ENCODE data around the gene STX18.

Gene STX18

DNA sequence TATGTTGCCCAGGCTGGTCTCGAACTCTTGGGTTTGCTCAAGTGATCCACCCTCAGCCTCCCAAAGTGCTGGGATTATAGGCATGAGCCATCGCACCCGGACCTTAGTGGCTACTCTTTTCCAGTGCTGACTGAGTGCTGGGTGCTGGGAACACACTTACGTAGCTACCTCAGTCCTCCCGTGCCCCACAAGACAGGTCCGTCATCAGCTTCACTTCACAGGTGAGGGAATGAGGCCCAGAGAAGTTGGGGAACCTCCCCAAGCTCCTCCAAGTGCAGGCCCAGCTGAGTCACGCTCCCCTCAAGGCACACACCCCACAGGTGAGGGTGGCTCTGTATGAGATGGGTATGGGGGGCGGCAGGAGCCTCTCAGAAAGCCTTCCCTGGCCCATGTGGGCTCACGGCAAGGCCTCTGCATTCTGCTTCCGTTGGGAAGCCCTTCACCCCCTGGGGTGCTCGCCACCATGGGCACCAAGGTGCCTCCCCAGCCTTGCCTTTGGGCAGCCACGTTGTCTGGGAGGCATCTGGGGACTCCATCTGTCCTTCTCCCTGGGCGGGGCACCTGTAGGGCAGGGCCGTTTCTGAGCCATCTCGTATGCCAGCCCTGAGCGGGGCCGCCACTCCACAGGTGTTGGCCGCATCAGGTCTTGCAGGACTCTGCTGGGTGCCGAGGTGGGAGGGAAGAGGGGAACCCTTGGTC lies 126.6 kb downstream of the STX18 start:
- H3K36me3 ChIP-seq (ENCODE audit: control insufficient read depth in 1 of 2, insufficient read depth in 2 of 2, low read length in 2 of 2) = peaks cover 40 to 51% of the 10 kb centered on the region in 2 experiments
- H3K18ac ChIP-seq (ENCODE audit: low read length) = no peak overlapping the region
- H3K23ac ChIP-seq (ENCODE audit: low read length) = no peak overlapping the region
- no peak overlapping the region for H3K9ac ChIP-seq (ENCODE audit: low read length)
- no peak overlapping the region for H2BK5ac ChIP-seq (ENCODE audit: low read depth, low read length, poor library complexity)
- H3K27me3 ChIP-seq (ENCODE audit: insufficient read depth, low read length) = no peaks in the 10 kb centered on the region
- no peak overlapping the region for H3K4me3 ChIP-seq (ENCODE audit: low read depth, low read length)
- no peak overlapping the region for H4K91ac ChIP-seq (ENCODE audit: low read depth, low read length)
- no peaks in the 10 kb centered on the region for H3K4me1 ChIP-seq (ENCODE audit: control insufficient read depth in 1 of 2, insufficient read depth in 2 of 2, low read length in 2 of 2)
- H3K79me1 ChIP-seq (ENCODE audit: low read length) = no peaks in the 10 kb centered on the region
- no peak overlapping the region for H2AK5ac ChIP-seq (ENCODE audit: low read length)
- H3K4me2 ChIP-seq (ENCODE audit: low read length) = no peak overlapping the region
- H3K9me3 ChIP-seq (ENCODE audit: insufficient read depth, low read depth, low read length) = peaks cover 7% of the 10 kb centered on the region
- no peak overlapping the region for H3K27ac ChIP-seq (ENCODE audit: low read depth, low read length)
- DNase-seq = no peak
- H2BK12ac ChIP-seq (ENCODE audit: low read length) = no peak overlapping the region
- no peak overlapping the region for H3K14ac ChIP-seq (ENCODE audit: low read length)
- H3K79me2 ChIP-seq (ENCODE audit: control insufficient read depth, insufficient read depth, low read length, poor library complexity) = no peaks in the 10 kb centered on the region
- H3K4ac ChIP-seq (ENCODE audit: low read depth, low read length) = no peak overlapping the region
- no peak overlapping the region for H4K12ac ChIP-seq (ENCODE audit: low read depth, low read length)
- H2BK120ac ChIP-seq (ENCODE audit: insufficient read depth, low read length, poor library complexity) = no peak overlapping the region
- H4K8ac ChIP-seq (ENCODE audit: low read depth, low read length) = no peak overlapping the region
- no peak overlapping the region for H2AFZ ChIP-seq (ENCODE audit: insufficient read depth, low read length, poor library complexity)
- no CpG with 5 or more reads among the region's 19 CpGs for WGBS (ENCODE audit: extremely low coverage, insufficient coverage, insufficient read length)

- Histone ChIP-seq H3K18ac (ENCODE audit: low read length) (no peak overlapping the region), H3K4me3 (ENCODE audit: low read depth, low read length) (no peak overlapping the region), H3K9me3 (ENCODE audit: insufficient read depth, low read depth, low read length) (peaks cover 7% of the 10 kb centered on the region), H3K36me3 (ENCODE audit: control insufficient read depth in 1 of 2, insufficient read depth in 2 of 2, low read length in 2 of 2) (peaks cover 35 to 48% of the 10 kb centered on the region in 2 experiments), H4K8ac (ENCODE audit: low read depth, low read length) (no peak overlapping the region), H3K27ac (ENCODE audit: low read depth, low read length) (no peak overlapping the region), H3K4me2 (ENCODE audit: low read length) (no peak overlapping the region), H2AFZ (ENCODE audit: insufficient read depth, low read length, poor library complexity) (no peak overlapping the region), H3K79me2 (ENCODE audit: control insufficient read depth, insufficient read depth, low read length, poor library complexity) (no peaks in the 10 kb centered on the region), H2AK5ac (ENCODE audit: low read length) (no peak overlapping the region), H2BK12ac (ENCODE audit: low read length) (no peak overlapping the region), H2BK120ac (ENCODE audit: insufficient read depth, low read length, poor library complexity) (no peak overlapping the region), H3K23ac (ENCODE audit: low read length) (no peak overlapping the region), H4K91ac (ENCODE audit: low read depth, low read length) (no peak overlapping the region), H3K27me3 (ENCODE audit: insufficient read depth, low read length) (no peaks in the 10 kb centered on the region), H3K9ac (ENCODE audit: low read length) (no peak overlapping the region), H3K79me1 (ENCODE audit: low read length) (no peaks in the 10 kb centered on the region), H3K4ac (ENCODE audit: low read depth, low read length) (no peak overlapping the region), H3K4me1 (ENCODE audit: control insufficient read depth in 1 of 2, insufficient read depth in 2 of 2, low read length in 2 of 2) (no peaks in the 10 kb centered on the region), H2BK5ac (ENCODE audit: low read depth, low read length, poor library complexity) (no peak overlapping the region), H4K12ac (ENCODE audit: low read depth, low read length) (no peak overlapping the region), H3K14ac (ENCODE audit: low read length) (no peak overlapping the region)
- no CpG with 5 or more reads among the region's 7 CpGs for WGBS (ENCODE audit: extremely low coverage, insufficient coverage, insufficient read length)
- no peak for DNase-seq
Observed at GRCh38 chr4:4413806-4414205, 128.0 kb downstream of the STX18 start.

DNA sequence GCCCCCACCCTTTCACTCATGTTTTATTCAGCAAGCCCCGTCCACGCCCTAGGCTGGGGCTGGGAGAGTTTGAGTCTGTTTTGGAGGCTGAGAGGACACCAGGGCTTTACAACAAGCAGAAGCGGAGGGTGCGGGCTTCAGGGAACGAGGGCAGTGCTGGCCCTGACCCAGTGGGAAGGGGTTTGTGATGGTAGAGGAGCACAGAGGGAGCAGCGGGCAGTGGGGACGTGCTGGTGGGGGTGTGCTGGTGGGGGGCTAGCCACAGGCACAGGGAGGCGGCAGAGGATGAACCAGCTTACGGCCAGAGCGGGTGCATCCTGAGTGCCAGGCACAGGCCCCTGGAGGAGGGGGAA lies 128.5 kb downstream of the STX18 start:
- Histone ChIP-seq H3K27me3 (ENCODE audit: insufficient read depth, low read length) (no peaks in the 10 kb centered on the region), H3K4me1 (ENCODE audit: control insufficient read depth in 1 of 2, insufficient read depth in 2 of 2, low read length in 2 of 2) (no peaks in the 10 kb centered on the region), H3K18ac (ENCODE audit: low read length) (no peak overlapping the region), H3K4ac (ENCODE audit: low read depth, low read length) (no peak overlapping the region), H2BK12ac (ENCODE audit: low read length) (no peak overlapping the region), H3K79me2 (ENCODE audit: control insufficient read depth, insufficient read depth, low read length, poor library complexity) (no peaks in the 10 kb centered on the region), H3K23ac (ENCODE audit: low read length) (no peak overlapping the region), H2AK5ac (ENCODE audit: low read length) (no peak overlapping the region), H3K9ac (ENCODE audit: low read length) (no peak overlapping the region), H4K12ac (ENCODE audit: low read depth, low read length) (no peak overlapping the region), H2AFZ (ENCODE audit: insufficient read depth, low read length, poor library complexity) (no peak overlapping the region), H3K4me3 (ENCODE audit: low read depth, low read length) (no peak overlapping the region), H4K91ac (ENCODE audit: low read depth, low read length) (no peak overlapping the region), H3K14ac (ENCODE audit: low read length) (no peak overlapping the region), H3K4me2 (ENCODE audit: low read length) (no peak overlapping the region), H2BK120ac (ENCODE audit: insufficient read depth, low read length, poor library complexity) (no peak overlapping the region), H3K9me3 (ENCODE audit: insufficient read depth, low read depth, low read length) (peaks cover 7% of the 10 kb centered on the region), H2BK5ac (ENCODE audit: low read depth, low read length, poor library complexity) (no peak overlapping the region), H3K79me1 (ENCODE audit: low read length) (no peaks in the 10 kb centered on the region), H3K27ac (ENCODE audit: low read depth, low read length) (no peak overlapping the region), H4K8ac (ENCODE audit: low read depth, low read length) (no peak overlapping the region), H3K36me3 (ENCODE audit: control insufficient read depth in 1 of 2, insufficient read depth in 2 of 2, low read length in 2 of 2) (peaks cover 34 to 46% of the 10 kb centered on the region in 2 experiments)
- DNase-seq = no peak
- WGBS (ENCODE audit: extremely low coverage, insufficient coverage, insufficient read length) = no CpG with 5 or more reads among the region's 10 CpGs

GRCh38 chr4:4412641-4413372 lies 129.0 kb downstream of the STX18 start:
- Histone ChIP-seq H3K36me3 (ENCODE audit: control insufficient read depth in 1 of 2, insufficient read depth in 2 of 2, low read length in 2 of 2) (peaks cover 31 to 43% of the 10 kb centered on the region in 2 experiments), H4K8ac (ENCODE audit: low read depth, low read length) (no peak overlapping the region), H3K14ac (ENCODE audit: low read length) (no peak overlapping the region), H2BK120ac (ENCODE audit: insufficient read depth, low read length, poor library complexity) (no peak overlapping the region), H3K27me3 (ENCODE audit: insufficient read depth, low read length) (no peaks in the 10 kb centered on the region), H3K4me1 (ENCODE audit: control insufficient read depth in 1 of 2, insufficient read depth in 2 of 2, low read length in 2 of 2) (no peaks in the 10 kb centered on the region), H2BK12ac (ENCODE audit: low read length) (no peak overlapping the region), H2BK5ac (ENCODE audit: low read depth, low read length, poor library complexity) (no peak overlapping the region), H3K9ac (ENCODE audit: low read length) (no peak overlapping the region), H3K79me1 (ENCODE audit: low read length) (no peaks in the 10 kb centered on the region), H2AFZ (ENCODE audit: insufficient read depth, low read length, poor library complexity) (no peak overlapping the region), H2AK5ac (ENCODE audit: low read length) (no peak overlapping the region), H4K12ac (ENCODE audit: low read depth, low read length) (no peak overlapping the region), H4K91ac (ENCODE audit: low read depth, low read length) (no peak overlapping the region), H3K4me2 (ENCODE audit: low read length) (no peak overlapping the region), H3K18ac (ENCODE audit: low read length) (no peak overlapping the region), H3K27ac (ENCODE audit: low read depth, low read length) (no peak overlapping the region), H3K4ac (ENCODE audit: low read depth, low read length) (no peak overlapping the region), H3K9me3 (ENCODE audit: insufficient read depth, low read depth, low read length) (peaks cover 7% of the 10 kb centered on the region), H3K79me2 (ENCODE audit: control insufficient read depth, insufficient read depth, low read length, poor library complexity) (no peaks in the 10 kb centered on the region), H3K4me3 (ENCODE audit: low read depth, low read length) (no peak overlapping the region), H3K23ac (ENCODE audit: low read length) (no peak overlapping the region)
- WGBS (ENCODE audit: extremely low coverage, insufficient coverage, insufficient read length) = no CpG with 5 or more reads among the region's 19 CpGs
- no peak for DNase-seq

All from trophoblast cell (in vitro differentiated cells and primary cell).